HepG2 (cell line): ENCODE measurements around the gene ANP32B. TPM values are rescaled to one million over a fixed set of nuclear protein-coding genes. Genes with fewer than 3 reads are reported as not detected.

Experiments used
- ATAC-seq: fragments of 200-7000 bp; cut with Tn5 transposase; 3 replicates; pipeline ENCODE4 v1.9.1; 2020; ENCODE audit warnings: mild to moderate bottlenecking, moderate library complexity
- BruUV-seq: library from RNA; stranded (reverse); fragments of 400-500 nt; replicated peaks from 2 replicates; lab custom pipeline; 2021; lab: Mats Ljungman, UMichigan
- CTCF ChIA-PET: fragments of 300-600 bp; formaldehyde crosslinking; extraction: SDS; loops from one replicate; lab custom pipeline; 2021; ENCODE audit warnings: low total read pairs, inconsistent platforms, low intra/inter-chr PET ratio; lab: Yijun Ruan, JAX
- POLR2A ChIA-PET: fragments of 350-600 bp; sonication (Branson Sonifier 250); formaldehyde crosslinking; loops from one replicate; lab custom pipeline; 2020; ENCODE audit warnings: antibody characterized with exemption, inconsistent platforms; lab: Yijun Ruan, JAX
- DNase-seq: peaks from one replicate; pipeline ENCODE4 v3.0.0-alpha.2; 2015; ENCODE audit warnings: low spot score
- FAIRE-seq: peaks from 3 replicates; lab custom pipeline; 2011; peaks lifted over from hg19 to GRCh38; lab: Jason Lieb, UNC
- H2AFZ ChIP-seq: one replicate; pipeline ENCODE4 v1.6.1; 2011; ENCODE audit warnings: low read length, inconsistent platforms
- H3K27ac ChIP-seq: fragments of 300-600 bp; 3 replicates; pipeline ENCODE4 v1.8.0; 2011; ENCODE audit warnings: mixed run types, mild to moderate bottlenecking, mixed read lengths, low read length, inconsistent platforms; ENCODE audit not compliant: insufficient read depth; ENCODE audit errors: extremely low read length
- H3K27me3 ChIP-seq, 2 experiments: fragments of 200-600 bp in 1 of 2; 2 replicates in 1 of 2; 3 replicates in 1 of 2; pipeline versions ENCODE4 v1.6.0 to v1.8.0; 2011; ENCODE audit warnings: low read length in 2 of 2, mild to moderate bottlenecking in 2 of 2, moderate library complexity in 2 of 2, inconsistent platforms in 1 of 2; ENCODE audit not compliant: insufficient read depth in 2 of 2, control insufficient read depth in 1 of 2
- H3K36me3 ChIP-seq, 2 experiments: fragments of 200-600 bp in 1 of 2; replicated peaks in 1 of 2; 2 replicates in 1 of 2; 3 replicates in 1 of 2; pipeline versions ENCODE4 v1.5.1 to v1.8.0; 2011; ENCODE audit warnings: low read length in 2 of 2, inconsistent platforms in 1 of 2; ENCODE audit not compliant: insufficient read depth in 2 of 2, control insufficient read depth in 1 of 2
- H3K4me1 ChIP-seq: 2 replicates; pipeline ENCODE4 v1.5.1; 2012; ENCODE audit warnings: low read length, inconsistent platforms; ENCODE audit not compliant: insufficient read depth
- H3K4me2 ChIP-seq: 2 replicates; pipeline ENCODE4 v1.6.0; 2011; ENCODE audit warnings: low read depth, low read length, inconsistent platforms
- H3K4me3 ChIP-seq, 3 experiments: fragments of 200-600 bp in 1 of 3; sonication (generic), shearing (Covaris generic) in 1 of 3; replicated peaks in 1 of 3; 2 replicates each; pipeline ENCODE4 v1.5.1; 2011 to 2016; ENCODE audit warnings: low read length in 3 of 3, inconsistent platforms in 2 of 3, low read depth in 2 of 3, mild to moderate bottlenecking in 2 of 3, control low read depth in 1 of 3, mixed read lengths in 1 of 3; ENCODE audit not compliant: insufficient read depth in 1 of 3
- H3K79me2 ChIP-seq: one replicate; pipeline ENCODE4 v1.6.1; 2011; ENCODE audit warnings: low read length, inconsistent platforms; ENCODE audit not compliant: insufficient read depth
- H3K9ac ChIP-seq: 2 replicates; pipeline ENCODE4 v1.6.0; 2011; ENCODE audit warnings: mild to moderate bottlenecking, low read depth, low read length, inconsistent platforms; ENCODE audit not compliant: insufficient read depth
- H3K9me3 ChIP-seq: 2 replicates; pipeline ENCODE4 v1.5.1; 2012; ENCODE audit warnings: mild to moderate bottlenecking, low read length
- H4K20me1 ChIP-seq: 2 replicates; pipeline ENCODE4 v1.6.0; 2011; ENCODE audit warnings: inconsistent platforms, mild to moderate bottlenecking, low read length, moderate library complexity; ENCODE audit not compliant: insufficient read depth
- CCDC6 ChIP-seq: sonication (generic); formaldehyde crosslinking; IDR thresholded peaks from 2 replicates; pipeline ENCODE4 v1.8.1; 2022; ENCODE audit warnings: mild to moderate bottlenecking, missing genetic modification reagents, moderate library complexity
- FOXK1 ChIP-seq: sonication (generic); formaldehyde crosslinking; IDR thresholded peaks from 2 replicates; pipeline ENCODE4 v1.4.0; 2020; ENCODE audit warnings: low read depth, missing genetic modification reagents, borderline replicate concordance
- KIAA2018 ChIP-seq: sonication (generic); formaldehyde crosslinking; IDR thresholded peaks from 2 replicates; pipeline ENCODE4 v1.5.0; 2020; ENCODE audit warnings: mild to moderate bottlenecking, missing genetic modification reagents, borderline replicate concordance
- MED13 ChIP-seq: sonication (generic); formaldehyde crosslinking; IDR thresholded peaks from 2 replicates; pipeline ENCODE4 v1.5.0; 2020; ENCODE audit warnings: missing genetic modification reagents
- NFKBIZ ChIP-seq: IDR thresholded peaks from 2 replicates; pipeline ENCODE4 v1.6.1; 2018; ENCODE audit warnings: missing genetic modification reagents, missing compliant biosample characterization
- NR2F2 ChIP-seq: IDR thresholded peaks from 2 replicates; pipeline ENCODE4 v1.6.1; 2012; ENCODE audit warnings: low read depth, inconsistent platforms, borderline replicate concordance
- POLR2AphosphoS5 ChIP-seq: IDR thresholded peaks from 2 replicates; pipeline ENCODE4 v1.6.1; 2012; ENCODE audit warnings: low read depth, low read length
- RBM39 ChIP-seq: fragments of 200-400 bp; formaldehyde crosslinking; IDR thresholded peaks from one replicate; pipeline ENCODE4 v1.6.1; 2018; ENCODE audit warnings: antibody characterized with exemption, mild to moderate bottlenecking, low read depth, low read length; ENCODE audit not compliant: poor library complexity, severe bottlenecking
- SP2 ChIP-seq: sonication (generic); formaldehyde crosslinking; IDR thresholded peaks from 2 replicates; pipeline ENCODE4 v1.5.1; 2020; ENCODE audit warnings: mild to moderate bottlenecking, missing genetic modification reagents
- ZNF225 ChIP-seq: sonication (generic); formaldehyde crosslinking; IDR thresholded peaks from 2 replicates; pipeline ENCODE4 v1.4.0; 2020; ENCODE audit warnings: mild to moderate bottlenecking, missing genetic modification reagents
- ZNF550 ChIP-seq: sonication (generic); formaldehyde crosslinking; IDR thresholded peaks from 2 replicates; pipeline ENCODE4 v1.4.0; 2020; ENCODE audit warnings: mild to moderate bottlenecking, missing genetic modification reagents, borderline replicate concordance
- ZNF563 ChIP-seq: sonication (generic); formaldehyde crosslinking; IDR thresholded peaks from 2 replicates; pipeline ENCODE4 v1.8.0; 2022; ENCODE audit warnings: mild to moderate bottlenecking, moderate library complexity, missing genetic modification reagents
- ZNF768 ChIP-seq: sonication (generic); formaldehyde crosslinking; IDR thresholded peaks from 2 replicates; pipeline ENCODE4 v1.4.0; 2020; ENCODE audit warnings: missing genetic modification reagents
- WGBS: methylation state at CpG from one replicate; pipeline ENCODE4 v1.1.6; 2017; ENCODE audit warnings: low lambda C conversion rate; 5-methylcytosine and 5-hydroxymethylcytosine counted together
- in situ Hi-C: cut with HindIII; loops from 2 replicates; pipeline ENCODE4 v1.10.0; 2017; ENCODE audit warnings: low pct_unique_long_range_greater_than_20kb; ENCODE audit not compliant: extremely low pct_ligation_motif_present
- intact Hi-C: fragments of 100-400 bp; cut with micrococcal nuclease; formaldehyde crosslinking; loops from one replicate; pipeline ENCODE4 v1.10.0; 2022; ENCODE audit not compliant: unreplicated experiment
- polyA plus RNA-seq, 8 experiments: library from polyadenylated mRNA; depleted of rRNA in 3 of 8; stranded (reverse) in 7 of 8; unstranded in 1 of 8; fragments of >200 nt; fragmentation: Illumina TruSeq in 4 of 8; extraction: Trizol in 4 of 8; gene quantifications; 2 replicates each; pipeline versions ENCODE4 v1.2.1 to v1.2.3, GENCODE V29; 2011 to 2016; ENCODE audit warnings: low read depth in 4 of 8, missing spikeins in 1 of 8, mixed read lengths in 1 of 8; ENCODE audit not compliant: insufficient read depth in 1 of 8
- total RNA-seq, 5 experiments: library from RNA; depleted of rRNA; stranded (reverse); fragments of >200 nt; fragmentation: Illumina TruSeq; extraction: Trizol; gene quantifications; 2 replicates each; pipeline ENCODE4 v1.2.3, GENCODE V29; 2016; ENCODE audit warnings: low read depth in 1 of 5

ANP32B gene
- total and polyA plus RNA-seq, 2 of the 13 experiments (the other 11 are each of a cell fraction or from before 2014, with no cell fraction given) = 22.1 to 37.5 TPM

- H3K27ac ChIP-seq = no peak overlapping the region
- no peak for DNase-seq
- H3K4me3 ChIP-seq = no peak overlapping the region
- no peak overlapping the region for H3K4me2 ChIP-seq
- no peaks in the 10 kb centered on the region for H4K20me1 ChIP-seq
- no peak overlapping the region for H3K9ac ChIP-seq
- TF ChIP-seq ZNF225 (CRISPR knock-in tag) = no peak
- TF ChIP-seq FOXK1 (CRISPR knock-in tag) = no peak
- no peak for TF ChIP-seq MED13 (CRISPR knock-in tag)
- TF ChIP-seq NFKBIZ (CRISPR knock-in tag) = no peak
- TF ChIP-seq KIAA2018 (CRISPR knock-in tag) = no peak
- TF ChIP-seq RBM39 = no peak
- TF ChIP-seq SP2 (CRISPR knock-in tag) = no peak
- TF ChIP-seq CCDC6 (CRISPR knock-in tag) = no peak
- TF ChIP-seq ZNF550 (CRISPR knock-in tag) = no peak
- no peak for TF ChIP-seq ZNF768 (CRISPR knock-in tag)
- no peak for TF ChIP-seq POLR2AphosphoS5
- TF ChIP-seq NR2F2 = no peak
- no peak for TF ChIP-seq ZNF563
- no TSS peak for BruUV-seq
- ChIA-PET POLR2A (interaction anchor here (0.5 to 1.5 kb wide), 3 partner anchors 57 to 347 kb away, joined by 3 to 6 read pairs (median 3); partner anchors contain the start of genes TRMO and TSTD2), CTCF (no interaction called here)
- WGBS = 72% methylated on average over 7 of the region's 7 CpGs
- no peak overlapping the region for H2AFZ ChIP-seq
- no peak for ATAC-seq
- peaks cover 14% of the 10 kb centered on the region for H3K79me2 ChIP-seq
- intact Hi-C loops = loop anchor here (10.0 kb wide), 1 partner anchor 345 kb away; the partner anchor contains the start of genes NCBP1 and TSTD2
- H3K36me3 ChIP-seq = no peaks in the 10 kb centered on the region
- peaks cover 22% of the 10 kb centered on the region for H3K4me1 ChIP-seq
- no peaks in the 10 kb centered on the region for H3K9me3 ChIP-seq
- in situ Hi-C loops = loop anchor here (10.0 kb wide), 1 partner anchor 55 kb away; the partner anchor contains the start of gene TRMO
- FAIRE-seq = no peak
- H3K27me3 ChIP-seq = no peaks in the 10 kb centered on the region; a peak in 2 of 5 replicates
Observed at GRCh38 chr9:97979788-97980478, 3.2 kb upstream of the ANP32B start.
